Measurements from ENCODE around the gene CPN2. TPM values are rescaled to one million over a fixed set of nuclear protein-coding genes. Genes with fewer than 3 reads are reported as not detected.

The CPN2 gene
- total and polyA plus RNA-seq, 2 donors (not counting 3 experiments of a cell fraction or from before 2014, with no cell fraction given) = not detected

DNA sequence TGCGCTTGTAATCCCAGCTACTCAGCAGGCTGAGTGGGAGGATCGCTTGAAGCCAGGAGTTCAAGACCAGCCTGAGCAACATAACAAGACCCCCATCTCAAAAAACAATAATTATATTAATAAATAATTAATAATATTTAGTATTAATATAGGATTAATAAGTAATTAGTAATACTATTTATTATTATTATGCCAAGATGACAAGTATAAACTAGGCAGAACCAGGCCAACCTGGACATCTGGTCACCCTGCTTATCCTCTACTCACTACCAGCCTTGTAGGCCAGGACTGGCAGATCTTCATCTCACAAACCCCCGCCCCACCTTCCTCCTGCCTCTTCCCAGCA, 429 bp downstream of the CPN2 start:
- H3K4me2 ChIP-seq (ENCODE audit: insufficient read depth, low read length) = no peak overlapping the region
- no peak overlapping the region for H2AFZ ChIP-seq (ENCODE audit: low read depth, low read length)
- dilution Hi-C loops (cut with MboI; ENCODE audit: extremely low pct_ligation_motif_present, low sequenced_read_pairs) = no loop called here
- H4K20me1 ChIP-seq (replicated peaks; ENCODE audit: control insufficient read depth, extremely low read depth, insufficient read depth, low read length) = no peaks in the 10 kb centered on the region
- no peak for DNase-seq (ENCODE audit: low read depth, low spot score)
- ChIA-PET POLR2A (no interaction called here), CTCF (interaction anchor here (0.6 to 1.5 kb wide), 5 partner anchors 8 to 55 kb away, joined by 3 to 6 read pairs (median 3); no protein-coding TSS in a partner anchor)
- no peaks in the 10 kb centered on the region for H3K9me3 ChIP-seq (replicated peaks; ENCODE audit: control insufficient read depth, insufficient read depth, low read length)
- FAIRE-seq = no peak
- no peaks in the 10 kb centered on the region for H3K9me1 ChIP-seq (replicated peaks; ENCODE audit: control insufficient read depth, extremely low read depth, insufficient read depth, low read length)
- no peak overlapping the region for H3K9ac ChIP-seq (replicated peaks; ENCODE audit: extremely low read depth, insufficient read depth, low read length)
- H3K27me3 ChIP-seq (ENCODE audit: control insufficient read depth in 2 of 2, insufficient read depth in 2 of 2, low read length in 2 of 2) = no peaks in the 10 kb centered on the region
- no peaks in the 10 kb centered on the region for H3K79me2 ChIP-seq (ENCODE audit: control insufficient read depth, insufficient read depth, low read length)
- H3K4me1 ChIP-seq (ENCODE audit: control insufficient read depth, extremely low read depth, insufficient read depth, low read length) = no peaks in the 10 kb centered on the region
- no TSS peak for BruUV-seq (replicated peaks)
- H3K36me3 ChIP-seq (ENCODE audit: control insufficient read depth in 2 of 2, extremely low read depth in 1 of 2, insufficient read depth in 2 of 2, low read length in 2 of 2) = no peaks in the 10 kb centered on the region
- TF ChIP-seq POLR2AphosphoS5 (IDR thresholded peaks at IDR 0.05; ENCODE audit: insufficient read depth, low read depth, low read length) = no peak
- TF ChIP-seq JUN (IDR thresholded peaks at IDR 0.05; ENCODE audit: borderline replicate concordance, insufficient read depth, insufficient read length, low read depth) = no peak
- TF ChIP-seq FOS (IDR thresholded peaks at IDR 0.05; ENCODE audit: borderline replicate concordance, insufficient read depth, low read length) = no peak
- TF ChIP-seq MYC (IDR thresholded peaks at IDR 0.05; ENCODE audit: low read depth, low read length) = no peak
- TF ChIP-seq EZH2 (IDR thresholded peaks at IDR 0.05; ENCODE audit: borderline replicate concordance, low read depth, low read length, severe bottlenecking) = no peak
- TF ChIP-seq MAX (IDR thresholded peaks at IDR 0.05; ENCODE audit: insufficient read depth, insufficient read length) = no peak
- no peak for TF ChIP-seq GATA2 (IDR thresholded peaks at IDR 0.05; ENCODE audit: insufficient read depth, insufficient read length, low read depth, low read length)
- no peak for TF ChIP-seq POLR2A (IDR thresholded peaks at IDR 0.05; ENCODE audit: low read depth, low read length)
- TF ChIP-seq CTCF (IDR thresholded peaks at IDR 0.05; ENCODE audit: extremely low read depth in 1 of 2, insufficient read depth in 1 of 2, low read depth in 1 of 2, low read length in 2 of 2) = no peak
- H3K27ac ChIP-seq (ENCODE audit: insufficient read depth, low read depth, low read length) = no peak overlapping the region
- no peak overlapping the region for H3K4me3 ChIP-seq (replicated peaks in 1 of 3; ENCODE audit: insufficient read depth in 1 of 3, low read depth in 1 of 3, low read length in 3 of 3)
- intact Hi-C loops (cut with micrococcal nuclease) = no loop called here

All from endothelial cell of umbilical vein (primary cell).